Prostate gland (tissue), 2 donors: ENCODE results near the gene NLRP11.

Source experiments
- POLR2A ChIP-seq: fragments of 450-650 bp; IDR thresholded peaks from one replicate; pipeline ENCODE4 v1.6.1; 2016; ENCODE audit warnings: antibody characterized with exemption, mild to moderate bottlenecking
- TF ChIP-seq, protein P1 (sequence below), 4 experiments: fragments of 200-600 bp in 2 of 4; fragments of 450-650 bp in 2 of 4; sonication (generic) in 2 of 4; IDR thresholded peaks; 1 replicate in 3 of 4; 2 replicates in 1 of 4; pipeline ENCODE4 v1.5.1; 2016 to 2019; ENCODE audit warnings: antibody characterized with exemption in 4 of 4, mild to moderate bottlenecking in 2 of 4, moderate library complexity in 2 of 4

DNA sequence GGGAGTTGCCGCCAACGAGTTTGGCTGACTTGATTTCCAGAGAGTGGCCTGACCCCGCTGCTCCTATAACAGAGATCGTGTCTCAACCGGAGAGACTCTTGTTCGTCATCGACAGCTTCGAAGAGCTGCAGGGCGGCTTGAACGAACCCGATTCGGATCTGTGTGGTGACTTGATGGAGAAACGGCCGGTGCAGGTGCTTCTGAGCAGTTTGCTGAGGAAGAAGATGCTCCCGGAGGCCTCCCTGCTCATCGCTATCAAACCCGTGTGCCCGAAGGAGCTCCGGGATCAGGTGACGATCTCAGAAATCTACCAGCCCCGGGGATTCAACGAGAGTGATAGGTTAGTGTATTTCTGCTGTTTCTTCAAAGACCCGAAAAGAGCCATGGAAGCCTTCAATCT lies 26.2 kb upstream of the NLRP11 start:
- TF ChIP-seq, protein P1, sequence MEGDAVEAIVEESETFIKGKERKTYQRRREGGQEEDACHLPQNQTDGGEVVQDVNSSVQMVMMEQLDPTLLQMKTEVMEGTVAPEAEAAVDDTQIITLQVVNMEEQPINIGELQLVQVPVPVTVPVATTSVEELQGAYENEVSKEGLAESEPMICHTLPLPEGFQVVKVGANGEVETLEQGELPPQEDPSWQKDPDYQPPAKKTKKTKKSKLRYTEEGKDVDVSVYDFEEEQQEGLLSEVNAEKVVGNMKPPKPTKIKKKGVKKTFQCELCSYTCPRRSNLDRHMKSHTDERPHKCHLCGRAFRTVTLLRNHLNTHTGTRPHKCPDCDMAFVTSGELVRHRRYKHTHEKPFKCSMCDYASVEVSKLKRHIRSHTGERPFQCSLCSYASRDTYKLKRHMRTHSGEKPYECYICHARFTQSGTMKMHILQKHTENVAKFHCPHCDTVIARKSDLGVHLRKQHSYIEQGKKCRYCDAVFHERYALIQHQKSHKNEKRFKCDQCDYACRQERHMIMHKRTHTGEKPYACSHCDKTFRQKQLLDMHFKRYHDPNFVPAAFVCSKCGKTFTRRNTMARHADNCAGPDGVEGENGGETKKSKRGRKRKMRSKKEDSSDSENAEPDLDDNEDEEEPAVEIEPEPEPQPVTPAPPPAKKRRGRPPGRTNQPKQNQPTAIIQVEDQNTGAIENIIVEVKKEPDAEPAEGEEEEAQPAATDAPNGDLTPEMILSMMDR (IDR thresholded peaks at IDR 0.05) = no peak
- no peak for TF ChIP-seq POLR2A
